H9 (cell line): ENCODE measurements around the gene SLC12A1. TPM values are rescaled to one million over a fixed set of nuclear protein-coding genes. Genes with fewer than 3 reads are reported as not detected.

Experiments used
- DNase-seq: peaks from one replicate; pipeline ENCODE4 v3.0.0-alpha.2; 2017
- H2AFZ ChIP-seq: one replicate; pipeline ENCODE4 v1.6.1; 2013; ENCODE audit warnings: mild to moderate bottlenecking, low read length, control low read depth, moderate library complexity
- H2AK5ac ChIP-seq: 2 replicates; pipeline ENCODE4 v1.6.1; 2013; ENCODE audit warnings: low read length, control low read depth, mixed read lengths; ENCODE audit not compliant: insufficient read length
- H2BK120ac ChIP-seq: one replicate; pipeline ENCODE4 v1.6.1; 2013; ENCODE audit warnings: low read depth, mild to moderate bottlenecking, low read length, control low read depth, inconsistent platforms; ENCODE audit not compliant: poor library complexity, severe bottlenecking
- H2BK12ac ChIP-seq: 2 replicates; pipeline ENCODE4 v1.6.1; 2013; ENCODE audit warnings: low read length, control low read depth, mixed read lengths, low read depth; ENCODE audit not compliant: insufficient read length
- H2BK15ac ChIP-seq: 2 replicates; pipeline ENCODE4 v1.6.1; 2013; ENCODE audit warnings: low read depth, low read length, control low read depth
- H2BK20ac ChIP-seq: one replicate; pipeline ENCODE4 v1.6.1; 2013; ENCODE audit warnings: low read depth, mild to moderate bottlenecking, low read length, control low read depth, inconsistent platforms; ENCODE audit not compliant: poor library complexity, severe bottlenecking
- H2BK5ac ChIP-seq: 2 replicates; pipeline ENCODE4 v1.6.1; 2013; ENCODE audit warnings: low read length, control low read depth, mixed read lengths; ENCODE audit not compliant: insufficient read length
- H3K14ac ChIP-seq: 2 replicates; pipeline ENCODE4 v1.6.1; 2013; ENCODE audit warnings: low read length, control low read depth; ENCODE audit not compliant: insufficient read depth
- H3K18ac ChIP-seq: 2 replicates; pipeline ENCODE4 v1.6.1; 2013; ENCODE audit warnings: low read depth, mild to moderate bottlenecking, mixed read lengths, low read length, control low read depth; ENCODE audit not compliant: insufficient read length
- H3K23ac ChIP-seq: 2 replicates; pipeline ENCODE4 v1.6.1; 2013; ENCODE audit warnings: low read length, control low read depth, mixed read lengths, low read depth; ENCODE audit not compliant: insufficient read length
- H3K23me2 ChIP-seq: 2 replicates; pipeline ENCODE4 v1.6.1; 2013; ENCODE audit warnings: low read depth, mild to moderate bottlenecking, mixed read lengths, low read length, control low read depth; ENCODE audit not compliant: insufficient read length, poor library complexity, severe bottlenecking
- H3K27ac ChIP-seq: 2 replicates; pipeline ENCODE4 v1.5.1; 2013; ENCODE audit warnings: low read length, control low read depth, mixed read lengths, low read depth; ENCODE audit not compliant: insufficient read length
- H3K27me3 ChIP-seq: 2 replicates; pipeline ENCODE4 v1.6.1; 2013; ENCODE audit warnings: low read length, control low read depth, inconsistent platforms; ENCODE audit not compliant: insufficient read depth
- H3K4ac ChIP-seq: 2 replicates; pipeline ENCODE4 v1.6.1; 2013; ENCODE audit warnings: low read depth, mild to moderate bottlenecking, control low read depth, inconsistent platforms, low read length, moderate library complexity
- H3K4me1 ChIP-seq: 2 replicates; pipeline ENCODE4 v1.6.1; 2013; ENCODE audit warnings: low read length, control low read depth, inconsistent platforms; ENCODE audit not compliant: insufficient read depth
- H3K4me2 ChIP-seq: 2 replicates; pipeline ENCODE4 v1.6.1; 2013; ENCODE audit warnings: low read length, control low read depth, mixed read lengths; ENCODE audit not compliant: insufficient read length, insufficient read depth
- H3K56ac ChIP-seq: 2 replicates; pipeline ENCODE4 v1.6.1; 2013; ENCODE audit warnings: low read depth, mild to moderate bottlenecking, mixed read lengths, low read length, control low read depth; ENCODE audit not compliant: insufficient read length
- H3K79me1 ChIP-seq: 2 replicates; pipeline ENCODE4 v1.6.1; 2013; ENCODE audit warnings: low read depth, mild to moderate bottlenecking, moderate library complexity, low read length, control low read depth, inconsistent platforms; ENCODE audit not compliant: insufficient read depth, poor library complexity, severe bottlenecking
- H3K79me2 ChIP-seq: 2 replicates; pipeline ENCODE4 v1.6.1; 2013; ENCODE audit warnings: low read length, control low read depth, inconsistent platforms; ENCODE audit not compliant: insufficient read depth
- H3K9ac ChIP-seq: 2 replicates; pipeline ENCODE4 v1.6.1; 2013; ENCODE audit warnings: low read length, control low read depth, mixed read lengths; ENCODE audit not compliant: insufficient read length; ENCODE audit errors: extremely low read depth
- H3K9me3 ChIP-seq: one replicate; pipeline ENCODE4 v1.6.1; 2013; ENCODE audit warnings: low read depth, low read length, inconsistent platforms; ENCODE audit not compliant: control insufficient read depth
- H3T11ph ChIP-seq: one replicate; pipeline ENCODE4 v1.6.1; 2013; ENCODE audit warnings: mild to moderate bottlenecking, low read length, control low read depth, inconsistent platforms
- H4K20me1 ChIP-seq: one replicate; pipeline ENCODE4 v1.6.1; 2013; ENCODE audit not compliant: control insufficient read depth, insufficient read length, insufficient read depth
- H4K5ac ChIP-seq: 2 replicates; pipeline ENCODE4 v1.6.1; 2013; ENCODE audit warnings: low read depth, mild to moderate bottlenecking, mixed read lengths, low read length, control low read depth; ENCODE audit not compliant: insufficient read length
- H4K8ac ChIP-seq: replicated peaks from 2 replicates; pipeline ENCODE4 v1.6.1; 2013; ENCODE audit warnings: low read length, control low read depth, mixed read lengths, low read depth; ENCODE audit not compliant: insufficient read length
- H4K91ac ChIP-seq: 2 replicates; pipeline ENCODE4 v1.6.1; 2013; ENCODE audit warnings: low read depth, mild to moderate bottlenecking, moderate library complexity, mixed read lengths, low read length, control low read depth; ENCODE audit not compliant: insufficient read length
- H3K27ac Mint-ChIP-seq, 3 experiments: 2 replicates in 2 of 3; 3 replicates in 1 of 3; pipeline ENCODE4 v1.8.0; 2020 to 2021; ENCODE audit warnings: mixed read lengths in 3 of 3, mild to moderate bottlenecking in 1 of 3, moderate library complexity in 1 of 3
- H3K27me3 Mint-ChIP-seq: 2 replicates; pipeline ENCODE4 v1.8.0; 2021; ENCODE audit warnings: low read depth, mild to moderate bottlenecking, moderate library complexity, mixed read lengths
- H3K36me3 Mint-ChIP-seq, 3 experiments: 2 replicates in 2 of 3; 3 replicates in 1 of 3; pipeline ENCODE4 v1.8.0; 2020 to 2021; ENCODE audit warnings: low read depth in 3 of 3, mixed read lengths in 3 of 3; ENCODE audit not compliant: insufficient read depth in 1 of 3
- H3K4me1 Mint-ChIP-seq, 2 experiments: 2 replicates each; pipeline ENCODE4 v1.8.0; 2020; ENCODE audit warnings: mixed read lengths in 2 of 2
- H3K4me3 Mint-ChIP-seq, 2 experiments: 2 replicates in 1 of 2; 3 replicates in 1 of 2; pipeline ENCODE4 v1.8.0; 2020 to 2021; ENCODE audit warnings: mild to moderate bottlenecking in 2 of 2, mixed read lengths in 2 of 2, moderate library complexity in 1 of 2
- H3K9me3 Mint-ChIP-seq, 2 experiments: 2 replicates in 1 of 2; 3 replicates in 1 of 2; pipeline ENCODE4 v1.8.0; 2020; ENCODE audit warnings: mild to moderate bottlenecking in 2 of 2, mixed read lengths in 2 of 2, moderate library complexity in 1 of 2
- WGBS: extraction: QIAGEN DNeasy Blood & Tissue Kit; methylation state at CpG from one replicate; pipeline ENCODE4 v1.1.7; 2013; ENCODE audit warnings: missing lambda C conversion rate, low lambda C conversion rate, mixed read lengths; ENCODE audit not compliant: insufficient read length; ENCODE audit errors: extremely low coverage; 5-methylcytosine and 5-hydroxymethylcytosine counted together
- total RNA-seq: library from RNA; stranded (reverse); gene quantifications from 2 replicates; pipeline ENCODE4 v1.2.1, GENCODE V29; 2021
- TF ChIP-seq, protein P1 (sequence below): fragments of 200-600 bp; sonication (generic); conservative IDR thresholded peaks from 3 replicates; pipeline ENCODE4 v1.8.0; 2021; ENCODE audit warnings: antibody characterized with exemption, mild to moderate bottlenecking

Gene SLC12A1
- total RNA-seq, 1 experiment from 2014 or later, result 0.07 TPM

DNA sequence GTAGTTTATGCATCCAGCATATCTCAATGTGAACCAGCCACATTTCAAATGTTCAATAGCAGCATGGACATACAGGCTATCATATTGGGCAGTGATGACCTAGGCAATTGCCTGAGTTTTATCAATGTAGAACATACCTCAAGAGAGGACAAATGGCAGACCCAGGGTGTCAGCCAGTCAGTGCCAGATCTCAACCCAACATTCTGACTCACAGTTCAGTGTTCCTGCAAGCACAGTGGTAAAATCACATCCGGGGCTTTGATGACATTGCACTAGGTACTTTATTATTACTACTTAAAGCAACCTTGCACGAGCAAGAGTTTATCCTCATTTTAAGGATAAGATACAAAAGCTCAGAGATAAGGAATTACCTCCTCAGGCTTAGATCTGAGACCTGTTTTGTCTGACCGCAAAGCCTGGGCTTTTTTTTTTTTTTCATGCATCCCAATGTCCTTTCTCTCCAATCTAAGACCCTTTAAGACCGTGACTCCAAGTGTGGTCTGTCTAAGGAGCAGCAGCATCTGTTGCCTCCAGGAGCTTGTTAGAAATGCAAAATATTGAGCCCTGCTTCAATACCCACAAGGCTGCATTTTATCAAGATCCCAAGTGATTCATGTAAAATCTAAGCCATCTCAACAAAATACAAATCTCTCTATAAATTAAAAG, 60.1 kb downstream of the SLC12A1 start:
- Mint-ChIP-seq H3K27me3 (no peaks in the 10 kb centered on the region), H3K27ac (no peak overlapping the region), H3K36me3 (no peaks in the 10 kb centered on the region), H3K9me3 (no peaks in the 10 kb centered on the region), H3K4me3 (no peak overlapping the region), H3K4me1 (peaks cover 32 to 36% of the 10 kb centered on the region in 2 experiments)
- Histone ChIP-seq H4K20me1 (no peaks in the 10 kb centered on the region), H3K4ac (no peak overlapping the region), H3K56ac (no peak overlapping the region), H3K9me3 (no peaks in the 10 kb centered on the region), H2BK12ac (no peak overlapping the region), H3K23ac (no peak overlapping the region), H3K79me2 (no peaks in the 10 kb centered on the region), H3K4me2 (no peak overlapping the region), H4K91ac (no peak overlapping the region), H3T11ph (no peak overlapping the region), H2AFZ (no peak overlapping the region), H3K18ac (no peak overlapping the region), H3K23me2 (no peaks in the 10 kb centered on the region), H3K14ac (no peak overlapping the region), H2BK120ac (no peak overlapping the region), H4K5ac (no peak overlapping the region), H3K79me1 (no peaks in the 10 kb centered on the region), H2BK20ac (no peak overlapping the region), H4K8ac (no peak overlapping the region), H2BK5ac (no peak overlapping the region), H2AK5ac (no peak overlapping the region), H2BK15ac (no peak overlapping the region), H3K27ac (no peak overlapping the region), H3K9ac (no peak overlapping the region), H3K27me3 (no peaks in the 10 kb centered on the region), H3K4me1 (peaks cover 19% of the 10 kb centered on the region)
- TF ChIP-seq, protein P1, sequence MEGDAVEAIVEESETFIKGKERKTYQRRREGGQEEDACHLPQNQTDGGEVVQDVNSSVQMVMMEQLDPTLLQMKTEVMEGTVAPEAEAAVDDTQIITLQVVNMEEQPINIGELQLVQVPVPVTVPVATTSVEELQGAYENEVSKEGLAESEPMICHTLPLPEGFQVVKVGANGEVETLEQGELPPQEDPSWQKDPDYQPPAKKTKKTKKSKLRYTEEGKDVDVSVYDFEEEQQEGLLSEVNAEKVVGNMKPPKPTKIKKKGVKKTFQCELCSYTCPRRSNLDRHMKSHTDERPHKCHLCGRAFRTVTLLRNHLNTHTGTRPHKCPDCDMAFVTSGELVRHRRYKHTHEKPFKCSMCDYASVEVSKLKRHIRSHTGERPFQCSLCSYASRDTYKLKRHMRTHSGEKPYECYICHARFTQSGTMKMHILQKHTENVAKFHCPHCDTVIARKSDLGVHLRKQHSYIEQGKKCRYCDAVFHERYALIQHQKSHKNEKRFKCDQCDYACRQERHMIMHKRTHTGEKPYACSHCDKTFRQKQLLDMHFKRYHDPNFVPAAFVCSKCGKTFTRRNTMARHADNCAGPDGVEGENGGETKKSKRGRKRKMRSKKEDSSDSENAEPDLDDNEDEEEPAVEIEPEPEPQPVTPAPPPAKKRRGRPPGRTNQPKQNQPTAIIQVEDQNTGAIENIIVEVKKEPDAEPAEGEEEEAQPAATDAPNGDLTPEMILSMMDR, result no peak
- no peak for DNase-seq
- no CpG with 5 or more reads among the region's 4 CpGs for WGBS
